NCI-H82 (cell line): Measurements from ENCODE around the gene TNIP3.
A peak's percentile ranks its signal among the peaks of the same experiment; 100 is the strongest.
"Not testable (repeated sequence)": the region's sequence is repeated elsewhere in the genome, so short reads cannot be mapped to it uniquely, and the experiment has no call there.

Source experiments
- DNase-seq: peaks from one replicate; lab custom pipeline; 2025; lab: John Stamatoyannopoulos, UW

Gene TNIP3

GRCh38 chr4:121164291-121164690 is at the start of gene TNIP3:
TSS of gene TNIP3 (minus strand) at chr4:121164321. CDS start at chr4:121164125, 196 bp downstream.
- DNase-seq = no peak

GRCh38 chr4:121212806-121213205 is 48.7 kb upstream of the TNIP3 start:
- no peak for DNase-seq

GRCh38 chr4:121209171-121209570 is 45.0 kb upstream of the TNIP3 start:
- DNase-seq = no peak

- no peak for DNase-seq
Measured at GRCh38 chr4:121208244-121209007, 44.3 kb upstream of the TNIP3 start.

- DNase-seq = not testable (repeated sequence)
Measured at GRCh38 chr4:121205777-121206176, 41.7 kb upstream of the TNIP3 start.

- no peak for DNase-seq
Measured at GRCh38 chr4:121200795-121201472, 36.8 kb upstream of the TNIP3 start.

- DNase-seq = no peak
Measured at GRCh38 chr4:121199742-121200561, 35.8 kb upstream of the TNIP3 start.

GRCh38 chr4:121198251-121198650 is 34.1 kb upstream of the TNIP3 start:
- no peak for DNase-seq

GRCh38 chr4:121195649-121196048 is 31.5 kb upstream of the TNIP3 start:
- no peak for DNase-seq

GRCh38 chr4:121192480-121192879 is 28.4 kb upstream of the TNIP3 start:
- peak; percentile 62 for DNase-seq

- DNase-seq = no peak
Measured at GRCh38 chr4:121192013-121192412, 27.9 kb upstream of the TNIP3 start.

GRCh38 chr4:121191361-121191760 is 27.2 kb upstream of the TNIP3 start:
- no peak for DNase-seq

GRCh38 chr4:121190389-121190788 is 26.3 kb upstream of the TNIP3 start:
- peak; percentile 39 for DNase-seq

- DNase-seq = no peak
Measured at GRCh38 chr4:121189326-121190215, 25.4 kb upstream of the TNIP3 start.

GRCh38 chr4:121187206-121187605 is 23.1 kb upstream of the TNIP3 start:
- no peak for DNase-seq

- DNase-seq = no peak
Measured at GRCh38 chr4:121185960-121186359, 21.8 kb upstream of the TNIP3 start.

- DNase-seq = no peak
Measured at GRCh38 chr4:121183989-121184388, 19.9 kb upstream of the TNIP3 start.

- peak; percentile 10 for DNase-seq
Measured at GRCh38 chr4:121183361-121183760, 19.2 kb upstream of the TNIP3 start.

- no peak for DNase-seq
Measured at GRCh38 chr4:121182296-121182695, 18.2 kb upstream of the TNIP3 start.

GRCh38 chr4:121181493-121181892 is 17.4 kb upstream of the TNIP3 start:
- DNase-seq = no peak

GRCh38 chr4:121180558-121180957 is 16.4 kb upstream of the TNIP3 start:
- DNase-seq = no peak
